H1 (cell line): ENCODE data around the gene EXOC5. TPM values are rescaled to one million over a fixed set of nuclear protein-coding genes. Genes with fewer than 3 reads are reported as not detected.

Experiments
- CTCF ChIA-PET: fragments of 300-600 bp; sonication (Branson Sonifier 250); formaldehyde crosslinking; loops from one replicate; lab custom pipeline; 2021; ENCODE audit not compliant: partially characterized antibody; lab: Charles Lee
- POLR2A ChIA-PET: fragments of 300-600 bp; sonication (Branson Sonifier 250); formaldehyde crosslinking; loops from one replicate; lab custom pipeline; 2021; ENCODE audit warnings: inconsistent platforms; ENCODE audit not compliant: partially characterized antibody; lab: Charles Lee
- DNase-seq, 2 experiments: peaks; one replicate each; pipeline versions ENCODE4 v3.0.0 to v3.0.0-alpha.2; 2010 to 2022; ENCODE audit warnings: low spot score in 2 of 2, low read depth in 1 of 2, mixed read lengths in 1 of 2
- FAIRE-seq: peaks from 2 replicates; lab custom pipeline; 2011; peaks lifted over from hg19 to GRCh38; lab: Jason Lieb, UNC
- H2AFZ ChIP-seq: 2 replicates; pipeline ENCODE4 v1.8.1; 2012; ENCODE audit warnings: low read length, inconsistent platforms
- H2AK5ac ChIP-seq: 2 replicates; pipeline ENCODE4 v1.6.1; 2013; ENCODE audit warnings: low read depth, low read length
- H2BK120ac ChIP-seq: replicated peaks from 2 replicates; pipeline ENCODE3; 2013; ENCODE audit warnings: low read depth, low read length, inconsistent platforms
- H2BK12ac ChIP-seq: 2 replicates; pipeline ENCODE4 v1.6.1; 2013; ENCODE audit warnings: low read depth, low read length
- H2BK15ac ChIP-seq: 2 replicates; pipeline ENCODE4 v1.6.1; 2013; ENCODE audit warnings: low read length
- H2BK20ac ChIP-seq: 2 replicates; pipeline ENCODE4 v1.6.1; 2013; ENCODE audit warnings: low read length
- H2BK5ac ChIP-seq: 2 replicates; pipeline ENCODE4 v1.6.1; 2013; ENCODE audit warnings: low read depth, low read length
- H3K14ac ChIP-seq: 2 replicates; pipeline ENCODE4 v1.6.1; 2013; ENCODE audit warnings: inconsistent platforms; ENCODE audit not compliant: insufficient read length
- H3K18ac ChIP-seq: 2 replicates; pipeline ENCODE4 v1.6.1; 2013; ENCODE audit warnings: low read length; ENCODE audit errors: extremely low read depth
- H3K23ac ChIP-seq: 2 replicates; pipeline ENCODE4 v1.6.1; 2013; ENCODE audit warnings: inconsistent platforms; ENCODE audit not compliant: insufficient read length
- H3K23me2 ChIP-seq: 2 replicates; pipeline ENCODE4 v1.6.1; 2013; ENCODE audit warnings: low read depth, low read length
- H3K27ac ChIP-seq: 2 replicates; pipeline ENCODE4 v1.6.1; 2011; ENCODE audit warnings: low read depth, low read length, inconsistent platforms
- H3K27me3 ChIP-seq, 4 experiments: replicated peaks in 1 of 4; 1 replicate in 1 of 4; 2 replicates in 3 of 4; pipeline versions ENCODE4 v1.6.1 to v1.8.1; 2011 to 2013; ENCODE audit warnings: low read length in 3 of 4, mild to moderate bottlenecking in 3 of 4, inconsistent platforms in 2 of 4, mixed read lengths in 2 of 4, moderate library complexity in 1 of 4; ENCODE audit not compliant: control insufficient read depth in 3 of 4, insufficient read depth in 3 of 4; ENCODE audit errors: extremely low read depth in 1 of 4
- H3K36me3 ChIP-seq, 4 experiments: 2 replicates each; pipeline versions ENCODE4 v1.6.1 to v1.8.1; 2011 to 2013; ENCODE audit warnings: mild to moderate bottlenecking in 4 of 4, low read length in 3 of 4, moderate library complexity in 2 of 4, control low read depth in 1 of 4, inconsistent platforms in 1 of 4; ENCODE audit not compliant: insufficient read depth in 4 of 4, control insufficient read depth in 2 of 4
- H3K4ac ChIP-seq: replicated peaks from 2 replicates; pipeline ENCODE3; 2013; ENCODE audit warnings: low read length, low read depth, mixed read lengths, inconsistent platforms; ENCODE audit not compliant: insufficient read length
- H3K4me1 ChIP-seq, 4 experiments: replicated peaks in 1 of 4; 1 replicate in 1 of 4; 2 replicates in 3 of 4; pipeline versions ENCODE4 v1.6.1 to v1.8.1; 2011 to 2013; ENCODE audit warnings: low read length in 3 of 4, inconsistent platforms in 2 of 4, mixed read lengths in 1 of 4; ENCODE audit not compliant: insufficient read depth in 4 of 4, control insufficient read depth in 3 of 4
- H3K4me2 ChIP-seq, 2 experiments: 2 replicates each; pipeline versions ENCODE4 v1.6.1 to v1.8.1; 2011 to 2013; ENCODE audit warnings: low read depth in 2 of 2, low read length in 2 of 2, control low read depth in 1 of 2, inconsistent platforms in 1 of 2, mild to moderate bottlenecking in 1 of 2; ENCODE audit not compliant: insufficient read depth in 1 of 2
- H3K4me3 ChIP-seq, 4 experiments: fragments of 200-600, 300-600 bp in 1 of 4; sonication (generic), shearing (Covaris generic), sonication (Bioruptor Twin) in 1 of 4; 2 replicates each; pipeline versions ENCODE4 v1.5.1 to v1.8.1; 2011 to 2016; ENCODE audit warnings: low read length in 4 of 4, low read depth in 3 of 4, control low read depth in 2 of 4, inconsistent platforms in 2 of 4, mild to moderate bottlenecking in 2 of 4, mixed read lengths in 1 of 4, moderate library complexity in 1 of 4; ENCODE audit not compliant: insufficient read depth in 2 of 4; ENCODE audit errors: extremely low read depth in 1 of 4
- H3K56ac ChIP-seq: replicated peaks from 2 replicates; pipeline ENCODE3; 2013; ENCODE audit warnings: low read depth, mild to moderate bottlenecking, mixed read lengths, low read length, inconsistent platforms; ENCODE audit not compliant: insufficient read length
- H3K79me1 ChIP-seq: 2 replicates; pipeline ENCODE4 v1.6.1; 2013; ENCODE audit warnings: low read depth, low read length, control low read depth
- H3K79me2 ChIP-seq, 2 experiments: 2 replicates each; pipeline versions ENCODE4 v1.6.1 to v1.8.1; 2012 to 2013; ENCODE audit warnings: low read length in 2 of 2, mild to moderate bottlenecking in 2 of 2, inconsistent platforms in 1 of 2; ENCODE audit not compliant: insufficient read depth in 2 of 2, control insufficient read depth in 1 of 2
- H3K9ac ChIP-seq, 4 experiments: replicated peaks in 1 of 4; 1 replicate in 1 of 4; 2 replicates in 3 of 4; pipeline versions ENCODE4 v1.6.1 to v1.8.1; 2011 to 2013; ENCODE audit warnings: low read depth in 3 of 4, low read length in 3 of 4, control low read depth in 2 of 4, mild to moderate bottlenecking in 2 of 4, moderate library complexity in 2 of 4, inconsistent platforms in 1 of 4; ENCODE audit errors: extremely low read depth in 1 of 4
- H3K9me3 ChIP-seq, 2 experiments: 2 replicates each; pipeline versions ENCODE4 v1.6.1 to v1.8.1; 2012 to 2013; ENCODE audit warnings: mild to moderate bottlenecking in 2 of 2, moderate library complexity in 2 of 2, control low read depth in 1 of 2, inconsistent platforms in 1 of 2, low read depth in 1 of 2, low read length in 1 of 2, mixed read lengths in 1 of 2; ENCODE audit not compliant: insufficient read depth in 2 of 2
- H4K20me1 ChIP-seq, 2 experiments: replicated peaks in 1 of 2; 2 replicates each; pipeline versions ENCODE3 to v1.8.1; 2011 to 2013; ENCODE audit warnings: inconsistent platforms in 2 of 2, low read length in 2 of 2, mild to moderate bottlenecking in 1 of 2; ENCODE audit not compliant: insufficient read depth in 2 of 2, control insufficient read depth in 1 of 2
- H4K5ac ChIP-seq: 2 replicates; pipeline ENCODE4 v1.6.1; 2013; ENCODE audit warnings: low read length, low read depth, mixed read lengths, inconsistent platforms; ENCODE audit not compliant: insufficient read length
- H4K8ac ChIP-seq: 2 replicates; pipeline ENCODE4 v1.8.0; 2013; ENCODE audit warnings: mild to moderate bottlenecking, moderate library complexity, low read length, inconsistent platforms; ENCODE audit not compliant: insufficient read depth; ENCODE audit errors: extremely low read depth
- H4K91ac ChIP-seq: replicated peaks from 2 replicates; pipeline ENCODE3; 2013; ENCODE audit warnings: low read length, mixed read lengths, inconsistent platforms; ENCODE audit not compliant: insufficient read length
- BCL11A ChIP-seq, 2 experiments: IDR thresholded peaks; one replicate each; pipeline ENCODE4 v1.6.1; 2011; ENCODE audit warnings: low read depth in 2 of 2, low read length in 2 of 2, mild to moderate bottlenecking in 2 of 2
- CREB1 ChIP-seq: IDR thresholded peaks from 2 replicates; pipeline ENCODE4 v1.6.1; 2012; ENCODE audit warnings: inconsistent platforms
- HDAC6 ChIP-seq: IDR thresholded peaks from one replicate; pipeline ENCODE4 v1.7.1; 2012; ENCODE audit warnings: low read depth, mild to moderate bottlenecking, inconsistent platforms, low read length, moderate library complexity
- PHF8 ChIP-seq: fragments of 200-600 bp; sonication (generic); conservative IDR thresholded peaks from 2 replicates; pipeline ENCODE4 v1.7.1; 2012; ENCODE audit warnings: low read depth, mild to moderate bottlenecking, inconsistent platforms, low read length, moderate library complexity
- RFX5 ChIP-seq: IDR thresholded peaks from 2 replicates; pipeline ENCODE4 v1.6.1; 2011; ENCODE audit warnings: low read depth, low read length, improper control_type of control experiment, borderline replicate concordance
- SIN3A ChIP-seq, 2 experiments: IDR thresholded peaks in 1 of 2; conservative IDR thresholded peaks in 1 of 2; 2 replicates each; pipeline ENCODE4 v1.6.1; 2011 to 2012; ENCODE audit warnings: low read length in 2 of 2, improper control_type of control experiment in 1 of 2, low read depth in 1 of 2, mild to moderate bottlenecking in 1 of 2
- SIX5 ChIP-seq: IDR thresholded peaks from 2 replicates; pipeline ENCODE4 v1.6.1; 2011; ENCODE audit warnings: mild to moderate bottlenecking, low read depth, low read length
- WGBS, 2 experiments: shearing (Covaris generic) in 1 of 2; methylation state at CpG; one replicate each; pipeline versions ENCODE4 v1.1.6 to v1.1.7; 2013 to 2015; ENCODE audit warnings: low lambda C conversion rate in 2 of 2, mixed read lengths in 2 of 2, inconsistent platforms in 1 of 2, low coverage in 1 of 2, missing lambda C conversion rate in 1 of 2; ENCODE audit not compliant: insufficient replicate concordance in 2 of 2, insufficient coverage in 1 of 2, insufficient read length in 1 of 2; ENCODE audit errors: extremely low coverage in 1 of 2, missing lambda C conversion rate in 1 of 2; 5-methylcytosine and 5-hydroxymethylcytosine counted together
- polyA plus RNA-seq, 7 experiments: library from polyadenylated mRNA; depleted of rRNA in 3 of 7; stranded (reverse) in 5 of 7; unstranded in 2 of 7; fragments of >200 nt in 5 of 7; fragments of 200-250 nt in 2 of 7; gene quantifications; 1 replicate in 5 of 7; 2 replicates in 1 of 7; 4 replicates in 1 of 7; pipeline versions ENCODE4 v1.2.1 to v1.2.3, GENCODE V29; 2011 to 2013; ENCODE audit warnings: missing spikeins in 2 of 7, mixed read lengths in 2 of 7
- total RNA-seq: library from RNA; stranded (reverse); fragmentation: NEBNext Ultra II Directional; extraction: Animal tissue kit (Norgen Biotek cat#: 25700); gene quantifications from 2 replicates; pipeline ENCODE4 v1.2.1, GENCODE V29; 2021
- TF ChIP-seq, protein P1 (sequence below): IDR thresholded peaks from 2 replicates; pipeline ENCODE4 v1.6.1; 2011; ENCODE audit warnings: low read length, improper control_type of control experiment
- TF ChIP-seq, protein P2 (sequence below): IDR thresholded peaks from 2 replicates; pipeline ENCODE4 v1.6.1; 2011; ENCODE audit warnings: low read depth, mild to moderate bottlenecking, low read length; ENCODE audit not compliant: insufficient read depth

EXOC5 gene
- total and polyA plus RNA-seq, 2 of the 8 experiments (the other 6 are each of a cell fraction or from before 2014, with no cell fraction given), result 23.0 to 86.7 TPM

DNA sequence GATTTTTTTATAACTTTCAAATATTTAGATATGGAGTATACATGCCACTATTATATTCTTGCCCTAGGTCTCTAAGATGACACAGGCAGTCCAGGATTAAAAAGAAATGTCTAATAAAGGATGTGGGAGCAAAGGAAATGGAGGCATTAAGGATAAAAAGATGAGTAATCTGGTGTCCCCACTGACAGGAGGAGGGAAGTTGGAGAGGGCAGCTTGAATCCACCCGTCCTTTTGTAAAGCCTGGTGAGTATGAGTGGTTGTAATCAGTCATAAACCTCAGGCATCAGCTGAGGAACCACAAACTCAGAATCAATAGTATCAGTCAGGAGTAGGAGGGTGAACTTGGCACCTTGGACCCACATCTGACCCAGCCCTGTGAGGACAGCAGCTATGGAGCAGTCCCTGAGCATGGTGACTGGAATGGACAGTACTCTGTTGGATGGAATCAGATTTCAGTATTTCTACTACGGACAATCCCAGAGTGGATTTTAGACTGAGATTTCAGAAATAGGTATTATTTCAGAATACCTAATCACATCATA, 100.5 kb downstream of the EXOC5 start:
- no peak overlapping the region for H4K5ac ChIP-seq
- FAIRE-seq, result no peak
- WGBS, 2 experiments, result 94% methylated on average over 2 of the region's 2 CpGs; no CpG with 5 or more reads in 1 of the 2 experiments
- H3K36me3 ChIP-seq, result no peaks in the 10 kb centered on the region
- no peak overlapping the region for H2BK15ac ChIP-seq
- H4K91ac ChIP-seq, result no peak overlapping the region
- peak overlapping the region; percentile 69; the same call in 1 of the 2 replicates for H2AFZ ChIP-seq
- no peak overlapping the region for H3K4me2 ChIP-seq
- H3K4ac ChIP-seq, result no peak overlapping the region
- H3K79me1 ChIP-seq, result no peaks in the 10 kb centered on the region
- peaks cover 0 to 1% (median 0%) of the 10 kb centered on the region in 4 experiments; a peak in 1 of 7 replicates for H3K27me3 ChIP-seq
- no peak overlapping the region for H4K8ac ChIP-seq
- H3K56ac ChIP-seq, result no peak overlapping the region
- H2BK120ac ChIP-seq, result no peak overlapping the region
- H3K4me1 ChIP-seq, result peaks cover 0 to 2% (median under 1%) of the 10 kb centered on the region in 4 experiments; a peak in 2 of 7 replicates
- no peak overlapping the region for H3K9ac ChIP-seq
- H4K20me1 ChIP-seq, result no peaks in the 10 kb centered on the region
- no peak overlapping the region for H3K18ac ChIP-seq
- H3K27ac ChIP-seq, result no peak overlapping the region
- no peak overlapping the region for H3K4me3 ChIP-seq
- ChIA-PET CTCF (interaction anchor here (0.6 to 1.7 kb wide), 3 partner anchors 416 to 677 kb away, joined by 3 to 6 read pairs (median 3); no protein-coding TSS in a partner anchor), POLR2A (interaction anchor here (1.3 kb wide), 1 partner anchor 22 kb away, joined by 3 read pairs; no protein-coding TSS in a partner anchor)
- 0 out of 2 replicates have a peak overlapping the region, but pooled peaks have one; percentile 11 for H2BK12ac ChIP-seq
- H2BK5ac ChIP-seq, result no peak overlapping the region; the same call in 1 of the 2 replicates
- H2BK20ac ChIP-seq, result no peak overlapping the region
- no peak overlapping the region for H3K23ac ChIP-seq
- H2AK5ac ChIP-seq, result no peak overlapping the region
- no peak overlapping the region for H3K14ac ChIP-seq
- no peaks in the 10 kb centered on the region for H3K9me3 ChIP-seq
- DNase-seq, result no peak
- H3K79me2 ChIP-seq, result no peaks in the 10 kb centered on the region
- H3K23me2 ChIP-seq, result no peaks in the 10 kb centered on the region; the same call in 1 of the 2 replicates
- TF ChIP-seq SIN3A (conservative IDR thresholded peaks at IDR 0.05 in 1 of 2, IDR thresholded peaks at IDR 0.05 in 1 of 2; ENCODE audit: low read depth in 1 of 2, low read length in 2 of 2) (no peak), BCL11A (IDR thresholded peaks at IDR 0.05; ENCODE audit: low read depth in 2 of 2, low read length in 2 of 2) (no peak), SIX5 (no peak), RFX5 (no peak), PHF8 (no peak), HDAC6 (no peak), CREB1 (no peak)
- TF ChIP-seq, protein P1, sequence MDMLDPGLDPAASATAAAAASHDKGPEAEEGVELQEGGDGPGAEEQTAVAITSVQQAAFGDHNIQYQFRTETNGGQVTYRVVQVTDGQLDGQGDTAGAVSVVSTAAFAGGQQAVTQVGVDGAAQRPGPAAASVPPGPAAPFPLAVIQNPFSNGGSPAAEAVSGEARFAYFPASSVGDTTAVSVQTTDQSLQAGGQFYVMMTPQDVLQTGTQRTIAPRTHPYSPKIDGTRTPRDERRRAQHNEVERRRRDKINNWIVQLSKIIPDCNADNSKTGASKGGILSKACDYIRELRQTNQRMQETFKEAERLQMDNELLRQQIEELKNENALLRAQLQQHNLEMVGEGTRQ, result no peak
- TF ChIP-seq, protein P2, sequence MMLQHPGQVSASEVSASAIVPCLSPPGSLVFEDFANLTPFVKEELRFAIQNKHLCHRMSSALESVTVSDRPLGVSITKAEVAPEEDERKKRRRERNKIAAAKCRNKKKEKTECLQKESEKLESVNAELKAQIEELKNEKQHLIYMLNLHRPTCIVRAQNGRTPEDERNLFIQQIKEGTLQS, result no peak
